Left renal cortex interstitium (tissue), 4 donors: ENCODE results near the gene WIPF2. TPM values are rescaled to one million over a fixed set of nuclear protein-coding genes. Genes with fewer than 3 reads are reported as not detected.

ENCODE experiments used
- DNase-seq, 4 donors: peaks; one replicate each; pipeline ENCODE4 v3.0.0-alpha.2; 2013; ENCODE audit warnings: low read depth in 4 of 4, low spot score in 2 of 4, missing footprints in 1 of 4
- polyA plus RNA-seq, 4 donors: library from polyadenylated mRNA; unstranded; fragments of 120-200 nt; gene quantifications; one replicate each; pipeline ENCODE4 v1.2.1, GENCODE V29; 2013; ENCODE audit not compliant: insufficient read length in 4 of 4

Gene WIPF2
- polyA plus RNA-seq, 4 donors = 26.1 to 32.8 (median 29.1) TPM

- DNase-seq = no peak
Measured at GRCh38 chr17:40323391-40324381, 104.6 kb downstream of the WIPF2 start.

- DNase-seq = no peak
Measured at GRCh38 chr17:40325156-40326013, 106.3 kb downstream of the WIPF2 start.

- no peak for DNase-seq
Measured at GRCh38 chr17:40326014-40326831, 107.1 kb downstream of the WIPF2 start.

GRCh38 chr17:40326832-40327199 lies 107.7 kb downstream of the WIPF2 start:
- DNase-seq = no peak

GRCh38 chr17:40327244-40327729 lies 108.2 kb downstream of the WIPF2 start:
- DNase-seq = no peak

GRCh38 chr17:40327735-40328385 lies 108.8 kb downstream of the WIPF2 start:
- no peak for DNase-seq

GRCh38 chr17:40328386-40328766 lies 109.3 kb downstream of the WIPF2 start:
- no peak for DNase-seq

GRCh38 chr17:40329839-40330794 lies 111.0 kb downstream of the WIPF2 start:
- DNase-seq = no peak

GRCh38 chr17:40330850-40331470 lies 111.9 kb downstream of the WIPF2 start:
- no peak for DNase-seq

GRCh38 chr17:40331743-40332641 lies 112.9 kb downstream of the WIPF2 start:
- DNase-seq = no peak

Other genes starting within 250 kb of the WIPF2 start
- 100 to 1,000 TPM; 103 to 127 (median 117) TPM for gene PSMD3, start 238.5 kb upstream of the WIPF2 start, polyA plus RNA-seq
- gene CSF3, start 203.9 kb upstream of the WIPF2 start, polyA plus RNA-seq = not detected
- 100 to 1,000 TPM in 2 of 4 donors, 10 to 100 TPM in 2; 83.3 to 152 (median 114) TPM for gene MED24, start 164.9 kb upstream of the WIPF2 start, polyA plus RNA-seq
- gene THRA, start 156.3 kb upstream of the WIPF2 start, polyA plus RNA-seq = 10 to 100 TPM; 44.5 to 61.0 (median 57.8) TPM
- gene NR1D1, start 118.7 kb upstream of the WIPF2 start, polyA plus RNA-seq = 1 to 10 TPM; 3.7 to 4.7 (median 3.7) TPM
- gene MSL1, start 97.3 kb upstream of the WIPF2 start, polyA plus RNA-seq = 100 to 1,000 TPM; 126 to 181 (median 166) TPM
- gene CASC3, start 78.8 kb upstream of the WIPF2 start, polyA plus RNA-seq = 100 to 1,000 TPM in 2 of 4 donors, 10 to 100 TPM in 2; 88.0 to 124 (median 101) TPM
- gene RAPGEFL1, start 41.8 kb upstream of the WIPF2 start, polyA plus RNA-seq = 10 to 100 TPM in 2 of 4 donors, 1 to 10 TPM in 2; 6.3 to 17.1 (median 11.3) TPM
- 10 to 100 TPM; 19.9 to 24.2 (median 23.3) TPM for gene CDC6, start 68.6 kb downstream of the WIPF2 start, polyA plus RNA-seq
- 10 to 100 TPM; 35.1 to 42.9 (median 39.2) TPM for gene RARA, start 89.9 kb downstream of the WIPF2 start, polyA plus RNA-seq
- not detected for gene GJD3, start 145.4 kb downstream of the WIPF2 start, polyA plus RNA-seq
- gene TOP2A, start 198.6 kb downstream of the WIPF2 start, polyA plus RNA-seq = 100 to 1,000 TPM; 157 to 182 (median 167) TPM
- 100 to 1,000 TPM; 326 to 393 (median 358) TPM for gene IGFBP4, start 224.1 kb downstream of the WIPF2 start, polyA plus RNA-seq